Ovary (tissue), 9 donors: ENCODE data around the gene MRPL14. TPM values are rescaled to one million over a fixed set of nuclear protein-coding genes. Genes with fewer than 3 reads are reported as not detected.
"Not testable (repeated sequence)": the region's sequence is repeated elsewhere in the genome, so short reads cannot be mapped to it uniquely, and the experiment has no call there.

Source experiments
- DNase-seq, 5 donors: peaks; one replicate each; pipeline ENCODE4 v3.0.0-alpha.2; 2019 to 2020
- H3K27ac ChIP-seq, 2 donors: fragments of 200-600 bp; one replicate each; pipeline versions ENCODE4 v1.5.1 to v1.8.0; 2019 to 2022
- H3K27me3 ChIP-seq: fragments of 200-600 bp; one replicate; pipeline ENCODE4 v1.8.0; 2022
- H3K36me3 ChIP-seq: fragments of 200-600 bp; sonication (generic); one replicate; pipeline ENCODE4 v1.5.1; 2019
- H3K4me1 ChIP-seq: one replicate; pipeline ENCODE4 v1.8.1; 2013; ENCODE audit warnings: mild to moderate bottlenecking, moderate library complexity; ENCODE audit not compliant: insufficient read depth
- H3K4me3 ChIP-seq: fragments of 200-600 bp; sonication (generic); one replicate; pipeline ENCODE4 v1.5.1; 2017
- H3K9me3 ChIP-seq, 2 donors: fragments of 200-600 bp in 1 of 2; sonication (generic) in 1 of 2; one replicate each; pipeline versions ENCODE4 v1.5.1 to v1.8.1; 2013 to 2019; ENCODE audit warnings: mild to moderate bottlenecking in 1 of 2, moderate library complexity in 1 of 2
- EP300 ChIP-seq: sonication (generic); formaldehyde crosslinking; IDR thresholded peaks from one replicate; pipeline ENCODE4 v1.6.1; 2017; ENCODE audit warnings: antibody characterized with exemption
- POLR2A ChIP-seq: fragments of 450-650 bp; IDR thresholded peaks from one replicate; pipeline ENCODE4 v1.6.1; 2017; ENCODE audit warnings: antibody characterized with exemption, mild to moderate bottlenecking, moderate library complexity
- WGBS, 3 donors: extraction: QIAGEN DNeasy Blood & Tissue Kit in 1 of 3; methylation state at CpG; one replicate each; pipeline versions ENCODE4 v1.1.5 to v1.1.7; 2013 to 2017; 5-methylcytosine and 5-hydroxymethylcytosine counted together
- intact Hi-C, 4 donors: fragments of 100-400 bp; cut with DNase I; formaldehyde crosslinking; loops; one replicate each; pipeline versions ENCODE4 v1.11.0 to v1.15.1; 2022 to 2023
- polyA plus RNA-seq, 2 donors: library from polyadenylated mRNA; stranded (reverse); fragments of 200-250 nt in 1 of 2; fragments of 350-450 nt in 1 of 2; fragmentation: Illumina TruSeq in 1 of 2; extraction: RNeasy Lipid Tissue Mini Kit (QIAGEN cat#74804) in 1 of 2; gene quantifications; one replicate each; pipeline ENCODE4 v1.2.3, GENCODE V29; 2013 to 2014
- total RNA-seq, 7 donors: library from RNA; depleted of rRNA in 2 of 7; stranded (reverse); fragments of >200 nt in 2 of 7; fragmentation: NEBNext Ultra II Directional in 3 of 7; extraction: Animal tissue kit (Norgen Biotek cat#: 25700) in 3 of 7; gene quantifications; one replicate each; pipeline versions ENCODE4 v1.1.0 to v1.2.4, GENCODE V29; 2016 to 2023
- TF ChIP-seq, protein P1 (sequence below), 3 donors: fragments of 450-650 bp in 2 of 3; fragments of 200-600 bp in 1 of 3; IDR thresholded peaks; one replicate each; pipeline versions ENCODE4 v1.5.1 to v1.8.0; 2016 to 2022; ENCODE audit warnings: antibody characterized with exemption in 3 of 3, mild to moderate bottlenecking in 1 of 3
- donor health status: DM: no; HTN: no; CAD: no; lungs with moderate emphysema.
- donor health status: DM: no; HTN: no; CAD: no.
- donor health status: Bipolar disorder and iron deficiency.
- donor health status: DM: yes; HTN: yes; CAD: no.
- donor health status: DM: no; HTN: no; CAD: no.
- donor health status: DM: yes; HTN: yes; CAD: no.

Gene MRPL14
- total and polyA plus RNA-seq, 9 donors = 20.8 to 35.9 (median 24.6) TPM

DNA sequence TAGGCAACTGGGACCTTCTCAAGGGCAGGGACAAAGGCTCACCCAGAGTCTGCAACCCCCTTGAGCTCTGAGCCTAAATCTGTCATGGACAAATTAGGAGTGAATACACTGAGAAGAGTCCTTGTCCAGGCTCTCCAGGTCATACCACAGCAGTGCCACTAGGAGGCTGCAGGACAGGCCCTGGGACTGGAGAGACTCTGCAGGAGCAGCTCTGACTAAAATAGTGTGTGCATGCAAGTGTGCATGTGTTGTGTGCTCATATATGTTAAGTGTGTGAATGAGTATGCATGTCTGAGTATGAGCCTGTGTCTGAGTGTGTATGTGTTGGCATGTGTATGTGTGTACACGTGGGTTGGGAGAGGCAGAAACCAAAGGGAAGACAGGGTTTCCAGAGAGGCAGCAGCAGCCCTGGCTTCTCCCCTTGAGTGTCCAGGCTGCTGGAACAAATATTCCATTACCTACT is 27.1 kb downstream of the MRPL14 start:
- no peak for DNase-seq
- Histone ChIP-seq H3K36me3 (no peaks in the 10 kb centered on the region), H3K4me1 (peaks cover 2% of the 10 kb centered on the region), H3K27ac (no peak overlapping the region), H3K4me3 (no peak overlapping the region), H3K27me3 (no peaks in the 10 kb centered on the region), H3K9me3 (no peaks in the 10 kb centered on the region)
- intact Hi-C loops = loop anchor here in 2 of 4 donors (5.0 to 10.0 kb wide), 3 partner anchors 52 to 235 kb away; no protein-coding TSS in a partner anchor
- WGBS, 3 donors = 10 to 41% (median 31%) methylated on average over 1 of the region's 1 CpG
- TF ChIP-seq POLR2A (no peak), EP300 (no peak)
- TF ChIP-seq, protein P1, sequence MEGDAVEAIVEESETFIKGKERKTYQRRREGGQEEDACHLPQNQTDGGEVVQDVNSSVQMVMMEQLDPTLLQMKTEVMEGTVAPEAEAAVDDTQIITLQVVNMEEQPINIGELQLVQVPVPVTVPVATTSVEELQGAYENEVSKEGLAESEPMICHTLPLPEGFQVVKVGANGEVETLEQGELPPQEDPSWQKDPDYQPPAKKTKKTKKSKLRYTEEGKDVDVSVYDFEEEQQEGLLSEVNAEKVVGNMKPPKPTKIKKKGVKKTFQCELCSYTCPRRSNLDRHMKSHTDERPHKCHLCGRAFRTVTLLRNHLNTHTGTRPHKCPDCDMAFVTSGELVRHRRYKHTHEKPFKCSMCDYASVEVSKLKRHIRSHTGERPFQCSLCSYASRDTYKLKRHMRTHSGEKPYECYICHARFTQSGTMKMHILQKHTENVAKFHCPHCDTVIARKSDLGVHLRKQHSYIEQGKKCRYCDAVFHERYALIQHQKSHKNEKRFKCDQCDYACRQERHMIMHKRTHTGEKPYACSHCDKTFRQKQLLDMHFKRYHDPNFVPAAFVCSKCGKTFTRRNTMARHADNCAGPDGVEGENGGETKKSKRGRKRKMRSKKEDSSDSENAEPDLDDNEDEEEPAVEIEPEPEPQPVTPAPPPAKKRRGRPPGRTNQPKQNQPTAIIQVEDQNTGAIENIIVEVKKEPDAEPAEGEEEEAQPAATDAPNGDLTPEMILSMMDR (IDR thresholded peaks at IDR 0.05) = no peak

DNA sequence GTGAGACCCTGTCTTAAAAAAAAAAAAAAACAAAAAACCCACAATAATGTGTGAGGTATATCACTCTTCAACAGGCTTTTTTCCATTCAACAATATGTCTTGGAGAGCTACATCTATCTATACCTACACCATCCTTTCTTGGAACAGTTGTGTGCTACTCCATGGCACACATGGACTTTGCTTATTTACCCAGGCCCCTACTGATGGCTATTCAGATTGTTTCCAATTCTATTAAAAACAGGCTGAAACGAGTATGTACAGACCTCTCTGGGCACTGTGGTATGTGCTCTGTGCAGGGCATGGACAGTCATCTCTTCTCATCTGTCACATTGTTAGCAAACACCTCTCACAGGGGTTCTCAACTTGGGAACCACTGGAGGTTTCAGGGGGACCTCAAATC is 28.1 kb downstream of the MRPL14 start:
- Histone ChIP-seq H3K4me3 (no peak overlapping the region), H3K27ac (no peak overlapping the region), H3K36me3 (no peaks in the 10 kb centered on the region), H3K9me3 (no peaks in the 10 kb centered on the region), H3K27me3 (no peaks in the 10 kb centered on the region), H3K4me1 (peaks cover 2% of the 10 kb centered on the region)
- intact Hi-C loops = loop anchor here in 2 of 4 donors (5.0 to 10.0 kb wide), 2 partner anchors 53 to 236 kb away; no protein-coding TSS in a partner anchor
- no peak for DNase-seq
- TF ChIP-seq, protein P1 (IDR thresholded peaks at IDR 0.05) = no peak
- TF ChIP-seq EP300 (no peak), POLR2A (no peak)
- 14 to 43% (median 33%) methylated on average over 1 of the region's 1 CpG for WGBS, 3 donors

DNA sequence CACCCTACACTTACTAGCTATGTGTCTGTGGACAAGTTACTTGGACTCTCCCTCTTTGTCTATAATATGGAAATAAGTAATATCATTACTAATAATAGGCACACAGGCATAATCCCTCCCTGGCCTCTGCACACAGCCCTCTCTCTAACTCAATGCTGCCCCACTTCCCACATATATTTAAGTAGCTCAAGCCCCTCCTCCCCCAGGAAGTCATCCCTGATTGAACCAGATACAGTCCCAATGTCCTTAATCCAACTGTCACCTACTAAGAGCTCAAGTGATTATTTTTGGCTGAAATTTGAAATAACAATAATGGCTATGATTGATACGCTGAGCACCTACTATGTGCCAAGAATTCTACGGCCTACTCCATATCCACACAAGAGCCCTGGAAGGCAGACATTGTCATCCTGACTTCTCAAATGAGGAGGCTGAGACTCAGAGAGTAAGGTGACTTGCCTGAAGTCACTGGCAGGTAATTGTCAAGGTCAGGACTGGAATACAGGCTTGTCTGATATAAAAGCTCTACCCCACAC is 29.4 kb downstream of the MRPL14 start:
- no peaks in the 10 kb centered on the region for H3K9me3 ChIP-seq
- 46 to 93% (median 92%) methylated on average over 2 of the region's 2 CpGs for WGBS, 3 donors
- TF ChIP-seq, protein P1 (IDR thresholded peaks at IDR 0.05) = no peak
- no peak for TF ChIP-seq POLR2A
- TF ChIP-seq EP300 = no peak
- H3K36me3 ChIP-seq = no peaks in the 10 kb centered on the region
- H3K27me3 ChIP-seq = no peaks in the 10 kb centered on the region
- intact Hi-C loops = loop anchor here in 3 of 4 donors (2.0 to 10.0 kb wide), 3 partner anchors 54 to 237 kb away; no protein-coding TSS in a partner anchor
- no peak overlapping the region for H3K27ac ChIP-seq
- H3K4me1 ChIP-seq = peaks cover 2% of the 10 kb centered on the region
- no peak overlapping the region for H3K4me3 ChIP-seq
- no peak for DNase-seq

DNA sequence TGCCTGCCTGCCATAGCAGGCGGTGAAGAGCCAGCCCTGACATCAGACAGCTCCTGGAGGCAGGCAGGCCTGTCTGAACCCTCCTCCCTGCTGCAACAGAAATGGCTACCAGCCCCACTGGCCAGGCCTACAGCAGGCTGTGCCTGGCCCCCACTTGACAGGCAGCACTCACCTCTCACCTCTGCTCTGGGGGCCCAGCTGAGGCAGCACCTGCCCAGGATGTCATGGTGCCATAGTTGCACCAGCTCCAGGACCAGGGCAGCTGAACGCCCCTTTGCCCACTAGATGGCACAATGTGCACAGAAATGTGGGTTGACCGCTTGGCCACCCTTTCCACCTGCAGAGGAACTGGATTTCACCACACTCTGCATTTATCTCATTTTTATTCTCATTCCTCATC is 30.6 kb downstream of the MRPL14 start:
- Histone ChIP-seq H3K27me3 (no peaks in the 10 kb centered on the region), H3K4me1 (peaks cover 2% of the 10 kb centered on the region), H3K36me3 (no peaks in the 10 kb centered on the region), H3K27ac (no peak overlapping the region), H3K9me3 (no peaks in the 10 kb centered on the region), H3K4me3 (no peak overlapping the region)
- TF ChIP-seq EP300 = no peak
- TF ChIP-seq, protein P1 (IDR thresholded peaks at IDR 0.05) = peak; percentile 60 to 69 (median 65)
- 40 to 61% (median 52%) methylated on average over 3 of the region's 3 CpGs for WGBS, 3 donors
- peak; percentile 69 to 81 (median 77) for DNase-seq
- intact Hi-C loops = loop anchor here in 3 of 4 donors (2.0 to 10.0 kb wide), 3 partner anchors 56 to 238 kb away; no protein-coding TSS in a partner anchor

DNA sequence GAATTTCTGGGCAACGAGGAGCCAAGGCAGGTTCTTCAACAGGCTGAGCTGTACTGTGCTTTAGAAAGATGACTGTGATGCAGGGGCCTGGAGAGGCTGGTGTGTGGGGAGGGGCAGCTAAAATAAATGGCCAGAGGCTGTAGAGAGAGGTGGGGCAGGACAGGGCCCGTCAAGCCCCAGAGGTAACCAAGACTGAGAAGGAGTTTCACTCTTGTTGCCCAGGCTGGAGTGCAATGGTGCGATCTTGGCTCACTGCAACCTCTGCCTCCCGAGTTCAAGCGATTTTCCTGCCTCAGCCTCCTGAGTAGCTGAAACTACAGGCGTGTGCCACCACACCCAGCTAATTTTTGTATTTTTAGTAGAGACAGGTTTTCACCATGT is 32.0 kb downstream of the MRPL14 start:
- not testable (repeated sequence) for DNase-seq, H3K27ac ChIP-seq, H3K4me1 ChIP-seq, H3K4me3 ChIP-seq, H3K27me3 ChIP-seq, H3K9me3 ChIP-seq, H3K36me3 ChIP-seq
- 86 to 87% (median 87%) methylated on average over 6 of the region's 6 CpGs for WGBS, 3 donors
- intact Hi-C loops = loop anchor here in 2 of 4 donors (5.0 to 10.0 kb wide), 2 partner anchors 57 to 240 kb away; no protein-coding TSS in a partner anchor
